Suprapubic skin (tissue), 4 donors: ENCODE measurements around the gene LHFPL5.

ENCODE experiments used
- EP300 ChIP-seq: sonication (generic); formaldehyde crosslinking; IDR thresholded peaks from one replicate; pipeline ENCODE4 v1.6.1; 2017; ENCODE audit warnings: antibody characterized with exemption
- POLR2A ChIP-seq, 2 donors: fragments of 450-650 bp; IDR thresholded peaks; one replicate each; pipeline ENCODE4 v1.6.1; 2017; ENCODE audit warnings: antibody characterized with exemption in 2 of 2, mild to moderate bottlenecking in 2 of 2, moderate library complexity in 2 of 2
- POLR2AphosphoS5 ChIP-seq, 3 donors: sonication (generic); formaldehyde crosslinking; IDR thresholded peaks; one replicate each; pipeline ENCODE4 v1.6.1; 2017; ENCODE audit warnings: antibody characterized with exemption in 3 of 3
- TF ChIP-seq, protein P1 (sequence below), 2 donors: fragments of 200-600 bp in 1 of 2; fragments of 450-650 bp in 1 of 2; sonication (generic) in 1 of 2; IDR thresholded peaks; one replicate each; pipeline ENCODE4 v1.5.1; 2016 to 2019; ENCODE audit warnings: antibody characterized with exemption in 2 of 2, mild to moderate bottlenecking in 1 of 2, moderate library complexity in 1 of 2

DNA sequence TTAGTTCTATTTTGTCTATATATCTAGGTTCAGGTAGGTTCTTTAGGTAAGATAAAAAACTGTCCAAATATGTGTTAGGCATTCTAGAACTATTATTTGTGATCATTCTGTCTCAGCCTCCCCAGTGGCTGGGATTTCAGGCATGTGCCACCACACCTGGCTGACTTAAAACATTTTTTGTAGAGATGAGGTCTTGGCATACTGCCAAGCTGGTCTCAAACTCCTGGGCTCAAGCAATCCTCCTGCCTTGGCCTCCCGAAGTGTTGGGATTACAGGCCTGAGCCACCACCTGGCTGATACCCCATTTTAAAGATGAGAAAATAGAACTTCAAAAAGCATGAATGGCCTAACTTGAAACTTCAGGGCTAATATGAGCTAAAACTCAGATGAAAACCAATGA lies 33.9 kb downstream of the LHFPL5 start:
- TF ChIP-seq POLR2A (IDR thresholded peaks at IDR 0.05) = no peak
- TF ChIP-seq, protein P1, sequence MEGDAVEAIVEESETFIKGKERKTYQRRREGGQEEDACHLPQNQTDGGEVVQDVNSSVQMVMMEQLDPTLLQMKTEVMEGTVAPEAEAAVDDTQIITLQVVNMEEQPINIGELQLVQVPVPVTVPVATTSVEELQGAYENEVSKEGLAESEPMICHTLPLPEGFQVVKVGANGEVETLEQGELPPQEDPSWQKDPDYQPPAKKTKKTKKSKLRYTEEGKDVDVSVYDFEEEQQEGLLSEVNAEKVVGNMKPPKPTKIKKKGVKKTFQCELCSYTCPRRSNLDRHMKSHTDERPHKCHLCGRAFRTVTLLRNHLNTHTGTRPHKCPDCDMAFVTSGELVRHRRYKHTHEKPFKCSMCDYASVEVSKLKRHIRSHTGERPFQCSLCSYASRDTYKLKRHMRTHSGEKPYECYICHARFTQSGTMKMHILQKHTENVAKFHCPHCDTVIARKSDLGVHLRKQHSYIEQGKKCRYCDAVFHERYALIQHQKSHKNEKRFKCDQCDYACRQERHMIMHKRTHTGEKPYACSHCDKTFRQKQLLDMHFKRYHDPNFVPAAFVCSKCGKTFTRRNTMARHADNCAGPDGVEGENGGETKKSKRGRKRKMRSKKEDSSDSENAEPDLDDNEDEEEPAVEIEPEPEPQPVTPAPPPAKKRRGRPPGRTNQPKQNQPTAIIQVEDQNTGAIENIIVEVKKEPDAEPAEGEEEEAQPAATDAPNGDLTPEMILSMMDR (IDR thresholded peaks at IDR 0.05) = no peak
- TF ChIP-seq POLR2AphosphoS5 (IDR thresholded peaks at IDR 0.05) = no peak
- TF ChIP-seq EP300 = no peak
